Body of pancreas (tissue), 4 donors: ENCODE measurements around the gene FOXR2. TPM values are rescaled to one million over a fixed set of nuclear protein-coding genes. Genes with fewer than 3 reads are reported as not detected.

Experiments
- ATAC-seq: fragments of 150-250 bp; one replicate; pipeline ENCODE4 v1.9.1; 2016
- DNase-seq, 4 donors: peaks; one replicate each; pipeline ENCODE4 v3.0.0-alpha.2; 2019
- H3K27ac ChIP-seq, 4 donors: fragments of 200-600 bp; sonication (generic); 1 replicate in 3 of 4; 2 replicates in 1 of 4; pipeline versions ENCODE4 v1.5.1 to v1.6.1; 2016 to 2019; ENCODE audit warnings: mild to moderate bottlenecking in 1 of 4, mixed read lengths in 1 of 4, moderate library complexity in 1 of 4
- H3K27me3 ChIP-seq, 2 donors: fragments of 200-600 bp; sonication (generic); one replicate each; pipeline ENCODE4 v1.6.0; 2016; ENCODE audit warnings: mild to moderate bottlenecking in 1 of 2
- H3K36me3 ChIP-seq, 2 donors: fragments of 200-600 bp; sonication (generic); replicated peaks in 1 of 2; 2 replicates each; pipeline ENCODE4 v1.5.1; 2016; ENCODE audit warnings: low read depth in 2 of 2; ENCODE audit not compliant: insufficient read depth in 1 of 2
- H3K4me1 ChIP-seq: fragments of 200-600 bp; sonication (generic); one replicate; pipeline ENCODE4 v1.6.0; 2016
- H3K4me3 ChIP-seq, 2 donors: fragments of 200-600 bp; sonication (generic); 1 replicate in 1 of 2; 2 replicates in 1 of 2; pipeline ENCODE4 v1.5.1; 2016 to 2019
- H3K9me3 ChIP-seq, 3 donors: fragments of 200-600 bp; sonication (generic); 1 replicate in 2 of 3; 2 replicates in 1 of 3; pipeline ENCODE4 v1.5.1; 2016
- CTCF ChIP-seq, 7 experiments: fragments of 450-650 bp in 4 of 7; fragments of 200-600 bp in 3 of 7; sonication (generic) in 3 of 7; IDR thresholded peaks; one replicate each; pipeline ENCODE4 v1.5.1; 2016 to 2019; ENCODE audit warnings: antibody characterized with exemption in 7 of 7
- POLR2A ChIP-seq, 3 donors: fragments of 450-650 bp; IDR thresholded peaks; one replicate each; pipeline ENCODE4 v1.6.1; 2016; ENCODE audit warnings: antibody characterized with exemption in 3 of 3, mild to moderate bottlenecking in 2 of 3
- WGBS, 2 donors: methylation state at CpG; one replicate each; pipeline ENCODE4 v1.1.5; 2017; 5-methylcytosine and 5-hydroxymethylcytosine counted together
- intact Hi-C: fragments of 100-400 bp; cut with DNase I; formaldehyde crosslinking; loops from one replicate; pipeline ENCODE4 v1.15.1; 2023
- total RNA-seq, 2 donors: library from RNA; depleted of rRNA; stranded (reverse); fragments of >200 nt; gene quantifications; one replicate each; pipeline ENCODE4 v1.1.0, GENCODE V29; 2016

Gene FOXR2
- total RNA-seq, 2 donors from 2014 or later: not detected

GRCh38 chrX:55598333-55598732 is 24.9 kb upstream of the FOXR2 start:
- Histone ChIP-seq H3K27ac (no peak overlapping the region), H3K4me1 (no peaks in the 10 kb centered on the region), H3K27me3 (no peaks in the 10 kb centered on the region), H3K9me3 (no peaks in the 10 kb centered on the region), H3K4me3 (no peak overlapping the region), H3K36me3 (no peaks in the 10 kb centered on the region)
- intact Hi-C loops: no loop called here
- DNase-seq (no peak), ATAC-seq (no peak)
- TF ChIP-seq POLR2A (IDR thresholded peaks at IDR 0.05) (no peak), CTCF (IDR thresholded peaks at IDR 0.05) (no peak)
- whole genome bisulfite sequencing, 2 donors: 57 to 58% methylated on average over 7 of the region's 7 CpGs

DNA sequence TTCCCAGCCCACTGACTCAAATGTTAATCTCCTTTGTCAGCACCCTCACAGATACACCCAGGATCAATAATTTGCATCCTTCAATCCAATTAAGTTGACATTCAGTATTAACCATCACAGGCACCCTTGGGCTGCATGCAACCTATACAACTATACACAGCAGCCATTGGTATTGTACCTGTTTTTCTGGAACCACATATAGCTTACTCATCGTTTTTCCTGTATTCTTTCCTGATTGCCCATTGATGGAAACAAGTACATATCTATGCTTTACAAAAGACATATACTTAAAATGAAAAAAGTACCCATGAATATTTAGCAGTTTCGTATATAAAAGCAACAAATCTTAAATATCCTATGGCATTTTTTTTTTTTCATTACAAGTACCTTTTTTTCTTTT is 3.7 kb upstream of the FOXR2 start:
- intact Hi-C loops: no loop called here
- H3K9me3 ChIP-seq: no peaks in the 10 kb centered on the region
- TF ChIP-seq CTCF (IDR thresholded peaks at IDR 0.05) (no peak), POLR2A (IDR thresholded peaks at IDR 0.05) (no peak)
- WGBS, 2 donors: 26 to 34% methylated on average over 2 of the region's 2 CpGs
- H3K4me1 ChIP-seq: no peaks in the 10 kb centered on the region
- H3K36me3 ChIP-seq: no peaks in the 10 kb centered on the region
- no peak overlapping the region for H3K27ac ChIP-seq
- H3K4me3 ChIP-seq: no peak overlapping the region
- DNase-seq (no peak), ATAC-seq (no peak)
- no peaks in the 10 kb centered on the region for H3K27me3 ChIP-seq

GRCh38 chrX:55624403-55624802 is 1.2 kb downstream of the FOXR2 start:
- H3K4me1 ChIP-seq: no peaks in the 10 kb centered on the region
- intact Hi-C loops: no loop called here
- DNase-seq: peak in 1 of 4 donors; percentile 1
- H3K4me3 ChIP-seq: no peak overlapping the region
- WGBS, 2 donors: 28 to 34% methylated on average over 2 to 4 of the region's 5 CpGs
- H3K9me3 ChIP-seq: no peaks in the 10 kb centered on the region
- no peaks in the 10 kb centered on the region for H3K36me3 ChIP-seq
- H3K27me3 ChIP-seq: no peaks in the 10 kb centered on the region
- ATAC-seq: no peak
- TF ChIP-seq POLR2A (IDR thresholded peaks at IDR 0.05): no peak
- no peak for TF ChIP-seq CTCF (IDR thresholded peaks at IDR 0.05)
- no peak overlapping the region for H3K27ac ChIP-seq

GRCh38 chrX:55636109-55636508 is 12.9 kb downstream of the FOXR2 start:
- DNase-seq (no peak), ATAC-seq (no peak)
- no peak overlapping the region for H3K27ac ChIP-seq
- no peak overlapping the region for H3K4me3 ChIP-seq
- TF ChIP-seq CTCF (IDR thresholded peaks at IDR 0.05) (no peak), POLR2A (IDR thresholded peaks at IDR 0.05) (no peak)
- WGBS, 2 donors: 75% methylated on average over 8 of the region's 8 CpGs
- H3K27me3 ChIP-seq: no peaks in the 10 kb centered on the region
- H3K4me1 ChIP-seq: no peaks in the 10 kb centered on the region
- H3K36me3 ChIP-seq: no peaks in the 10 kb centered on the region
- no peaks in the 10 kb centered on the region for H3K9me3 ChIP-seq
- intact Hi-C loops: no loop called here

DNA sequence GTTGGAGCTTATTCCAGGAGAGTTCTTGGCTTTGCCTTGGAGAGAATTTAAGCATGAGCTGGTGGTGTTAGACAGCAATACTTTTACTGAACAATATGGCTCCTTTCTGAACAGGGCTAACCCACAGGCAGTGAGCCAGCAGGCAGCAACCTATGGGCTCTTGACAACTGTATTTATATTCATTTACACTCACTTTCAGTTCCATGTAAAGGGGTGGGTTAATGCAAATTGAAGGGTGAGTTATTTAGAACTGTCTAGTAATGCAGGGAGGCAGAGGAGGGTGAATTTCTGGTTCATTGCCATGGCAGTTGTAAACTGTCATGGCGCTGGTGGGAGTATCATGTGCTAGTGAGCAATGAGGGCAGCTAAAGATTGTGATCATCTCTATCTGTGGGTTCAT is 15.7 kb downstream of the FOXR2 start:
- WGBS, 2 donors: 67 to 100% methylated on average over 1 of the region's 1 CpG
- Histone ChIP-seq H3K9me3 (no peaks in the 10 kb centered on the region), H3K27ac (no peak overlapping the region), H3K27me3 (no peaks in the 10 kb centered on the region), H3K4me1 (no peaks in the 10 kb centered on the region), H3K4me3 (no peak overlapping the region), H3K36me3 (no peaks in the 10 kb centered on the region)
- DNase-seq (no peak), ATAC-seq (no peak)
- intact Hi-C loops: no loop called here
- no peak for TF ChIP-seq POLR2A (IDR thresholded peaks at IDR 0.05)
- TF ChIP-seq CTCF (IDR thresholded peaks at IDR 0.05): no peak
